Measurements from ENCODE around the gene CEP97.

The CEP97 gene

DNA sequence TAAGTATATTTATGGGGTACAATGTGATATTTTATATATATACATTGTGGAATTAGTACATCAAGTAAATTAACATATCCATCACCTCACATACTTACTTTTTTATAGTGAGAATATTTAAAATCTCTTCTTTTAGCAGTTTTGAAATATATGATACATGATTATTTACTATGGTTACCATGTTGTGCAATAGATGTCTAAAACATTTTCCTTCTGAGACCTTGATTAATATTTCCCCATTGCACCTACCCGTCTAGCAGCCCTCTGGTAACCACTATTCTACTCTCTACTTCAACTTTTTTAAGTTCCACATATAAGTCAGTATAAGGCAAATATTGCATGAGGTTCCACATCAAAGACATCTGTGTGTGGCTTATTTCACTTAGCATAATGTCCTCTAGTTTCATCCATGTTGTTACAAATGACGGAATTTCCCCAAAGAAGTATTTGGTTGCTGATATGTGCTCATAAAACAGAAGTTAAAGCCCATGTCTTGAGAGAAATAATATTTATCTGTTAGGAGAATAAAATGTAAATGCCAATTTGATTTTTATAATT lies 95.3 kb downstream of the CEP97 start:
- WGBS, result 92% methylated on average over 2 of the region's 2 CpGs
- no peaks in the 10 kb centered on the region for H3K27me3 ChIP-seq (ENCODE audit: insufficient read depth, low read length)
- no peak overlapping the region for H3K27ac ChIP-seq (ENCODE audit: low read depth, low read length)
- peaks cover 21% of the 10 kb centered on the region for H3K36me3 ChIP-seq (ENCODE audit: insufficient read depth, low read length)
- no peaks in the 10 kb centered on the region for H3K4me1 ChIP-seq (ENCODE audit: insufficient read depth, low read length)
- H3K9ac ChIP-seq (ENCODE audit: low read depth, low read length), result no peak overlapping the region
- no peaks in the 10 kb centered on the region for H3K9me3 ChIP-seq (ENCODE audit: insufficient read depth, low read depth, low read length)
- H3K4me3 ChIP-seq (ENCODE audit: low read length), result no peak overlapping the region
